ENCODE measurements around the gene ANXA8L1. TPM values are rescaled to one million over a fixed set of nuclear protein-coding genes. Genes with fewer than 3 reads are reported as not detected.

Gene ANXA8L1, protein sequence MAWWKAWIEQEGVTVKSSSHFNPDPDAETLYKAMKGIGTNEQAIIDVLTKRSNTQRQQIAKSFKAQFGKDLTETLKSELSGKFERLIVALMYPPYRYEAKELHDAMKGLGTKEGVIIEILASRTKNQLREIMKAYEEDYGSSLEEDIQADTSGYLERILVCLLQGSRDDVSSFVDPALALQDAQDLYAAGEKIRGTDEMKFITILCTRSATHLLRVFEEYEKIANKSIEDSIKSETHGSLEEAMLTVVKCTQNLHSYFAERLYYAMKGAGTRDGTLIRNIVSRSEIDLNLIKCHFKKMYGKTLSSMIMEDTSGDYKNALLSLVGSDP
- 4.9 TPM for total RNA-seq

GRCh38 chr10:46375406-46375805 lies at the start of gene ANXA8L1:
Gene ANXA8L1, plus strand, starts transcription at chr10:46375776. Its CDS starts 76 bp downstream, at chr10:46375852.

Other genes starting within 250 kb of the ANXA8L1 start
- gene ANTXRL, start 88.8 kb upstream of the ANXA8L1 start, total RNA-seq, result not detected
- gene NPY4R, start 90.2 kb downstream of the ANXA8L1 start, total RNA-seq, result 0.22 TPM
- 9.0 TPM for gene GPRIN2, start 180.9 kb downstream of the ANXA8L1 start, total RNA-seq
- 2.5 TPM for gene SYT15, start 203.4 kb downstream of the ANXA8L1 start, total RNA-seq

Data from camera-type eye (tissue), 1 donor.